Renal pelvis (tissue), 4 donors: Measurements from ENCODE around the gene MEAF6. TPM values are rescaled to one million over a fixed set of nuclear protein-coding genes. Genes with fewer than 3 reads are reported as not detected.

ENCODE experiments used
- DNase-seq: peaks from one replicate; pipeline ENCODE4 v3.0.0-alpha.2; 2013
- polyA plus RNA-seq, 3 donors: library from polyadenylated mRNA; unstranded; fragments of 120-200 nt; gene quantifications; one replicate each; pipeline ENCODE4 v1.2.1, GENCODE V29; 2013; ENCODE audit not compliant: insufficient read length in 3 of 3

MEAF6 gene
- polyA plus RNA-seq, 3 donors = 90.8 to 95.4 (median 91.7) TPM

- no peak for DNase-seq
Observed at GRCh38 chr1:37449936-37450335, 64.6 kb downstream of the MEAF6 start.

GRCh38 chr1:37448691-37449417 is 65.7 kb downstream of the MEAF6 start:
- DNase-seq = no peak

GRCh38 chr1:37448185-37448584 is 66.4 kb downstream of the MEAF6 start:
- no peak for DNase-seq

GRCh38 chr1:37446874-37447273 is 67.7 kb downstream of the MEAF6 start:
- no peak for DNase-seq

GRCh38 chr1:37442644-37443043 is 71.9 kb downstream of the MEAF6 start:
- DNase-seq = no peak

Other genes starting within 250 kb of the MEAF6 start
- 1 to 10 TPM; 2.6 to 2.9 (median 2.9) TPM for gene ZC3H12A, start 40.2 kb downstream of the MEAF6 start, polyA plus RNA-seq
- 10 to 100 TPM; 13.5 to 15.9 (median 15.5) TPM for gene SNIP1, start 39.5 kb upstream of the MEAF6 start, polyA plus RNA-seq
- 10 to 100 TPM; 73.1 to 85.2 (median 80.4) TPM for gene DNALI1, start 42.2 kb upstream of the MEAF6 start, polyA plus RNA-seq
- gene GNL2, start 81.2 kb upstream of the MEAF6 start, polyA plus RNA-seq = 10 to 100 TPM; 65.3 to 82.5 (median 74.4) TPM
- 1 to 10 TPM; 6.3 to 8.3 (median 7.9) TPM for gene RSPO1, start 120.1 kb upstream of the MEAF6 start, polyA plus RNA-seq
- 10 to 100 TPM; 16.0 to 21.4 (median 19.2) TPM for gene CDCA8, start 177.8 kb upstream of the MEAF6 start, polyA plus RNA-seq